HepG2 (cell line): Measurements from ENCODE around the gene NHLRC3. TPM values are rescaled to one million over a fixed set of nuclear protein-coding genes. Genes with fewer than 3 reads are reported as not detected.

Experiments used
- CCDC6 ChIP-seq: sonication (generic); formaldehyde crosslinking; IDR thresholded peaks from 2 replicates; pipeline ENCODE4 v1.8.1; 2022; ENCODE audit warnings: mild to moderate bottlenecking, missing genetic modification reagents, moderate library complexity
- PLRG1 ChIP-seq: fragments of 450-650 bp; conservative IDR thresholded peaks from 2 replicates; pipeline ENCODE4 v1.6.1; 2016
- SP140L ChIP-seq: sonication (generic); formaldehyde crosslinking; IDR thresholded peaks from 2 replicates; pipeline ENCODE4 v1.4.0; 2020; ENCODE audit warnings: missing genetic modification reagents, borderline replicate concordance
- SRSF4 ChIP-seq: fragments of 200-400 bp; formaldehyde crosslinking; IDR thresholded peaks from one replicate; pipeline ENCODE4 v1.6.1; 2018; ENCODE audit warnings: mild to moderate bottlenecking, low read depth, low read length, moderate library complexity; ENCODE audit not compliant: poor library complexity, severe bottlenecking
- ZMAT3 ChIP-seq: sonication (generic); formaldehyde crosslinking; conservative IDR thresholded peaks from 2 replicates; pipeline ENCODE4 v1.7.0; 2021; ENCODE audit warnings: missing genetic modification reagents
- ZNF367 ChIP-seq: sonication (generic); formaldehyde crosslinking; IDR thresholded peaks from 2 replicates; pipeline ENCODE4 v1.4.0; 2020; ENCODE audit warnings: missing genetic modification reagents, borderline replicate concordance
- ZNF674 ChIP-seq: sonication (generic); formaldehyde crosslinking; IDR thresholded peaks from 2 replicates; pipeline ENCODE4 v1.5.0; 2020; ENCODE audit warnings: low read depth, mild to moderate bottlenecking, missing genetic modification reagents
- ZSCAN30 ChIP-seq: sonication (generic); formaldehyde crosslinking; IDR thresholded peaks from 2 replicates; pipeline ENCODE4 v1.5.0; 2020; ENCODE audit warnings: mild to moderate bottlenecking, missing genetic modification reagents
- polyA plus RNA-seq, 8 experiments: library from polyadenylated mRNA; depleted of rRNA in 3 of 8; stranded (reverse) in 7 of 8; unstranded in 1 of 8; fragments of >200 nt; fragmentation: Illumina TruSeq in 4 of 8; extraction: Trizol in 4 of 8; gene quantifications; 2 replicates each; pipeline versions ENCODE4 v1.2.1 to v1.2.3, GENCODE V29; 2011 to 2016; ENCODE audit warnings: low read depth in 4 of 8, missing spikeins in 1 of 8, mixed read lengths in 1 of 8; ENCODE audit not compliant: insufficient read depth in 1 of 8
- total RNA-seq, 5 experiments: library from RNA; depleted of rRNA; stranded (reverse); fragments of >200 nt; fragmentation: Illumina TruSeq; extraction: Trizol; gene quantifications; 2 replicates each; pipeline ENCODE4 v1.2.3, GENCODE V29; 2016; ENCODE audit warnings: low read depth in 1 of 5
- TF ChIP-seq, protein P1 (sequence below): sonication (generic); formaldehyde crosslinking; IDR thresholded peaks from 2 replicates; pipeline ENCODE4 v1.8.1; 2023; ENCODE audit warnings: mild to moderate bottlenecking, moderate library complexity, missing genetic modification reagents
- TF ChIP-seq, protein P2 (sequence below): IDR thresholded peaks from 2 replicates; pipeline ENCODE4 v1.4.0; 2020; ENCODE audit warnings: mild to moderate bottlenecking, missing genetic modification reagents
- TF ChIP-seq, protein P3 (sequence below): sonication (generic); formaldehyde crosslinking; IDR thresholded peaks from 2 replicates; pipeline ENCODE4 v1.4.0; 2020; ENCODE audit warnings: missing genetic modification reagents
- TF ChIP-seq, protein P4 (sequence below): sonication (generic); formaldehyde crosslinking; IDR thresholded peaks from 2 replicates; pipeline ENCODE4 v1.4.0; 2020; ENCODE audit warnings: missing genetic modification reagents
- TF ChIP-seq, protein P5 (sequence below): sonication (generic); formaldehyde crosslinking; IDR thresholded peaks from 2 replicates; pipeline ENCODE4 v1.4.0; 2020; ENCODE audit warnings: missing genetic modification reagents, borderline replicate concordance

The NHLRC3 gene
- total and polyA plus RNA-seq, 2 of the 13 experiments (the other 11 are each of a cell fraction or from before 2014, with no cell fraction given), result 19.9 to 29.8 TPM

DNA sequence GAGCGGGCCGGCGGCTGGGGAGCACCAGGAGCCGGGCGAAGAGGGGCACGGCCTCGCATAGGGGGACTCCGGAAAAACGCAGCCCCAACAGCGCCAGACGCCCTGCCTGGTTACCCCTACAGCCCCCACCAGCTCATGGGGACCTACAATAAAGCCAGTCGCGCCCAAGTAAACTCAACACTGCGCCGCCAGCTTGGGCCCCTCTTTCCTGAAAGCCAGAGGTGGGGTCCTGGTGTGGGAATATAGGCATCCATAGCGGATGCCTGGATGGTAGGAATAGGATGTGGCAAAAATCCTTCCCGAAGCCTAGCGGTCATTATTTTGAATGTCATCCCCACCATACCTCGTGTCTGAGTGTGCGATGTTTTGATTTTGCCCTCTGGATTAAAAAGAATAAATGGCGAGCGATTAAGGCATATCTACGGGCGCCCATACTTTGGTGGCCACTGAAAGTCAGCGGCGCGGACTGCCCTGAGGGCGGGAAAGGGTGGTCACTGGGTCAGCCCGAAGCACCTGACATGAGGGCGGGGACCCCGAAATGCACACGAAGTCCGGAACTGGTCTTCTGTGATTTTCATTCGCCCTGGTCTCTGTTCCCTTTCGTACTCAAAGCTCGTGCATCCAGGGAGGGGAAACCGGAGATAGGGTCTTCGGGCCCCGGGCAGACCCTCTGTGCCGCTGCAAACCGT is at the start of gene NHLRC3, which contains the start of gene PROSER1 (continued):
- TF ChIP-seq ZNF367 (CRISPR knock-in tag), result peak; percentile 77; the same call in 1 of the 2 replicates
- TF ChIP-seq PLRG1, result no peak
- no peak for TF ChIP-seq CCDC6 (CRISPR knock-in tag)
- TF ChIP-seq, protein P1, sequence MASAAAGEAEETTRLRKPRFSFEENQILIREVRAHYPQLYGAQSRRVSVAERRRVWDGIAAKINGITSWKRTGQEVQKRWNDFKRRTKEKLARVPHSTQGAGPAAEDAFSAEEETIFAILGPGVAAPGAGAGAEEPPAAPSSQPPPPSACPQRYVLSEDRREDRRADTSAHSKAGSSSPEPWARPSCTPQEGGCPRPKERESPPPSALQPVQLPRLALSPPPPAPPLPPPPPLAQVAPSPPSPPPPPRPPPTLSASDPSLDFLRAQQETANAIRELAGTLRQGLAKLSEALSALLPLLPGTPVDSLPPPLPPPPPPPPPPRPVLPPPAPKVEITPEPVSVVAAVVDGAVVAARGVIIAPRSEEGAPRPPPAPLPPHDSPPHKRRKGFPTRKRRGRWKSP, result no peak
- TF ChIP-seq SRSF4, result no peak
- TF ChIP-seq, protein P2, sequence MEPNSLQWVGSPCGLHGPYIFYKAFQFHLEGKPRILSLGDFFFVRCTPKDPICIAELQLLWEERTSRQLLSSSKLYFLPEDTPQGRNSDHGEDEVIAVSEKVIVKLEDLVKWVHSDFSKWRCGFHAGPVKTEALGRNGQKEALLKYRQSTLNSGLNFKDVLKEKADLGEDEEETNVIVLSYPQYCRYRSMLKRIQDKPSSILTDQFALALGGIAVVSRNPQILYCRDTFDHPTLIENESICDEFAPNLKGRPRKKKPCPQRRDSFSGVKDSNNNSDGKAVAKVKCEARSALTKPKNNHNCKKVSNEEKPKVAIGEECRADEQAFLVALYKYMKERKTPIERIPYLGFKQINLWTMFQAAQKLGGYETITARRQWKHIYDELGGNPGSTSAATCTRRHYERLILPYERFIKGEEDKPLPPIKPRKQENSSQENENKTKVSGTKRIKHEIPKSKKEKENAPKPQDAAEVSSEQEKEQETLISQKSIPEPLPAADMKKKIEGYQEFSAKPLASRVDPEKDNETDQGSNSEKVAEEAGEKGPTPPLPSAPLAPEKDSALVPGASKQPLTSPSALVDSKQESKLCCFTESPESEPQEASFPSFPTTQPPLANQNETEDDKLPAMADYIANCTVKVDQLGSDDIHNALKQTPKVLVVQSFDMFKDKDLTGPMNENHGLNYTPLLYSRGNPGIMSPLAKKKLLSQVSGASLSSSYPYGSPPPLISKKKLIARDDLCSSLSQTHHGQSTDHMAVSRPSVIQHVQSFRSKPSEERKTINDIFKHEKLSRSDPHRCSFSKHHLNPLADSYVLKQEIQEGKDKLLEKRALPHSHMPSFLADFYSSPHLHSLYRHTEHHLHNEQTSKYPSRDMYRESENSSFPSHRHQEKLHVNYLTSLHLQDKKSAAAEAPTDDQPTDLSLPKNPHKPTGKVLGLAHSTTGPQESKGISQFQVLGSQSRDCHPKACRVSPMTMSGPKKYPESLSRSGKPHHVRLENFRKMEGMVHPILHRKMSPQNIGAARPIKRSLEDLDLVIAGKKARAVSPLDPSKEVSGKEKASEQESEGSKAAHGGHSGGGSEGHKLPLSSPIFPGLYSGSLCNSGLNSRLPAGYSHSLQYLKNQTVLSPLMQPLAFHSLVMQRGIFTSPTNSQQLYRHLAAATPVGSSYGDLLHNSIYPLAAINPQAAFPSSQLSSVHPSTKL (CRISPR knock-in tag), result no peak
- no peak for TF ChIP-seq ZNF674 (CRISPR knock-in tag)
- no peak for TF ChIP-seq SP140L (CRISPR knock-in tag)
- TF ChIP-seq, protein P3, sequence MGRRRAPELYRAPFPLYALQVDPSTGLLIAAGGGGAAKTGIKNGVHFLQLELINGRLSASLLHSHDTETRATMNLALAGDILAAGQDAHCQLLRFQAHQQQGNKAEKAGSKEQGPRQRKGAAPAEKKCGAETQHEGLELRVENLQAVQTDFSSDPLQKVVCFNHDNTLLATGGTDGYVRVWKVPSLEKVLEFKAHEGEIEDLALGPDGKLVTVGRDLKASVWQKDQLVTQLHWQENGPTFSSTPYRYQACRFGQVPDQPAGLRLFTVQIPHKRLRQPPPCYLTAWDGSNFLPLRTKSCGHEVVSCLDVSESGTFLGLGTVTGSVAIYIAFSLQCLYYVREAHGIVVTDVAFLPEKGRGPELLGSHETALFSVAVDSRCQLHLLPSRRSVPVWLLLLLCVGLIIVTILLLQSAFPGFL, result no peak
- TF ChIP-seq, protein P4, sequence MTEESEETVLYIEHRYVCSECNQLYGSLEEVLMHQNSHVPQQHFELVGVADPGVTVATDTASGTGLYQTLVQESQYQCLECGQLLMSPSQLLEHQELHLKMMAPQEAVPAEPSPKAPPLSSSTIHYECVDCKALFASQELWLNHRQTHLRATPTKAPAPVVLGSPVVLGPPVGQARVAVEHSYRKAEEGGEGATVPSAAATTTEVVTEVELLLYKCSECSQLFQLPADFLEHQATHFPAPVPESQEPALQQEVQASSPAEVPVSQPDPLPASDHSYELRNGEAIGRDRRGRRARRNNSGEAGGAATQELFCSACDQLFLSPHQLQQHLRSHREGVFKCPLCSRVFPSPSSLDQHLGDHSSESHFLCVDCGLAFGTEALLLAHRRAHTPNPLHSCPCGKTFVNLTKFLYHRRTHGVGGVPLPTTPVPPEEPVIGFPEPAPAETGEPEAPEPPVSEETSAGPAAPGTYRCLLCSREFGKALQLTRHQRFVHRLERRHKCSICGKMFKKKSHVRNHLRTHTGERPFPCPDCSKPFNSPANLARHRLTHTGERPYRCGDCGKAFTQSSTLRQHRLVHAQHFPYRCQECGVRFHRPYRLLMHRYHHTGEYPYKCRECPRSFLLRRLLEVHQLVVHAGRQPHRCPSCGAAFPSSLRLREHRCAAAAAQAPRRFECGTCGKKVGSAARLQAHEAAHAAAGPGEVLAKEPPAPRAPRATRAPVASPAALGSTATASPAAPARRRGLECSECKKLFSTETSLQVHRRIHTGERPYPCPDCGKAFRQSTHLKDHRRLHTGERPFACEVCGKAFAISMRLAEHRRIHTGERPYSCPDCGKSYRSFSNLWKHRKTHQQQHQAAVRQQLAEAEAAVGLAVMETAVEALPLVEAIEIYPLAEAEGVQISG (CRISPR knock-in tag), result peak; percentile 91
- TF ChIP-seq ZSCAN30 (CRISPR knock-in tag), result no peak
- TF ChIP-seq ZMAT3 (CRISPR knock-in tag), result no peak
- TF ChIP-seq, protein P5, sequence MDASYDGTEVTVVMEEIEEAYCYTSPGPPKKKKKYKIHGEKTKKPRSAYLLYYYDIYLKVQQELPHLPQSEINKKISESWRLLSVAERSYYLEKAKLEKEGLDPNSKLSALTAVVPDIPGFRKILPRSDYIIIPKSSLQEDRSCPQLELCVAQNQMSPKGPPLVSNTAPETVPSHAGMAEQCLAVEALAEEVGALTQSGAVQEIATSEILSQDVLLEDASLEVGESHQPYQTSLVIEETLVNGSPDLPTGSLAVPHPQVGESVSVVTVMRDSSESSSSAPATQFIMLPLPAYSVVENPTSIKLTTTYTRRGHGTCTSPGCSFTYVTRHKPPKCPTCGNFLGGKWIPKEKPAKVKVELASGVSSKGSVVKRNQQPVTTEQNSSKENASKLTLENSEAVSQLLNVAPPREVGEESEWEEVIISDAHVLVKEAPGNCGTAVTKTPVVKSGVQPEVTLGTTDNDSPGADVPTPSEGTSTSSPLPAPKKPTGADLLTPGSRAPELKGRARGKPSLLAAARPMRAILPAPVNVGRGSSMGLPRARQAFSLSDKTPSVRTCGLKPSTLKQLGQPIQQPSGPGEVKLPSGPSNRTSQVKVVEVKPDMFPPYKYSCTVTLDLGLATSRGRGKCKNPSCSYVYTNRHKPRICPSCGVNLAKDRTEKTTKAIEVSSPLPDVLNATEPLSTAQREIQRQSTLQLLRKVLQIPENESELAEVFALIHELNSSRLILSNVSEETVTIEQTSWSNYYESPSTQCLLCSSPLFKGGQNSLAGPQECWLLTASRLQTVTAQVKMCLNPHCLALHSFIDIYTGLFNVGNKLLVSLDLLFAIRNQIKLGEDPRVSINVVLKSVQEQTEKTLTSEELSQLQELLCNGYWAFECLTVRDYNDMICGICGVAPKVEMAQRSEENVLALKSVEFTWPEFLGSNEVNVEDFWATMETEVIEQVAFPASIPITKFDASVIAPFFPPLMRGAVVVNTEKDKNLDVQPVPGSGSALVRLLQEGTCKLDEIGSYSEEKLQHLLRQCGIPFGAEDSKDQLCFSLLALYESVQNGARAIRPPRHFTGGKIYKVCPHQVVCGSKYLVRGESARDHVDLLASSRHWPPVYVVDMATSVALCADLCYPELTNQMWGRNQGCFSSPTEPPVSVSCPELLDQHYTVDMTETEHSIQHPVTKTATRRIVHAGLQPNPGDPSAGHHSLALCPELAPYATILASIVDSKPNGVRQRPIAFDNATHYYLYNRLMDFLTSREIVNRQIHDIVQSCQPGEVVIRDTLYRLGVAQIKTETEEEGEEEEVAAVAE (CRISPR knock-in tag), result 0 out of 2 replicates have a peak, but pooled peaks have one; percentile 64
